ENCODE measurements around the gene TMC6.

DNA sequence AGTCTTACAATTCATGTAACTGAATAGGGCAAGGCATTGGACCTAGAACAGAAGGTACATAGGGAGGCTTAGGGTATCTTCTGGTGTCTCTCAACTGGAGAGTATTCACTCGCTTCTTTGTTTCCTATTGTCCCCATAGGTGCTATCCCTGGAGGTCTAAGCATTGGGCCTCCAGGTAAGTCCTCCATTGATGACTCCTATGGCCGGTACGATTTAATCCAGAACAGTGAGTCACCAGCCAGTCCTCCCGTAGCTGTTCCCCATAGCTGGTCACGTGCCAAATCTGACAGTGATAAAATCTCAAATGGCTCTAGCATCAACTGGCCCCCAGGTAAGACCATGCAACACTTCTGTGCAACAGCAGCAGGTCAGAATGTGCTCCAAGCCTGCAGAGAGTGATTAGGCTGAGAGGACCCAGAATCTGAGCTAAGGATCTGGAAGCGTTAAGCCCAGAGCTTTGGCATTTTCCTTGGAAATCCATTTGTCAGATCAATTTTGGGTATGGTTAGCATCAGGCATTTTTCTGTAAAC is 35.7 kb downstream of the TMC6 start:
- TF ChIP-seq, protein P1, sequence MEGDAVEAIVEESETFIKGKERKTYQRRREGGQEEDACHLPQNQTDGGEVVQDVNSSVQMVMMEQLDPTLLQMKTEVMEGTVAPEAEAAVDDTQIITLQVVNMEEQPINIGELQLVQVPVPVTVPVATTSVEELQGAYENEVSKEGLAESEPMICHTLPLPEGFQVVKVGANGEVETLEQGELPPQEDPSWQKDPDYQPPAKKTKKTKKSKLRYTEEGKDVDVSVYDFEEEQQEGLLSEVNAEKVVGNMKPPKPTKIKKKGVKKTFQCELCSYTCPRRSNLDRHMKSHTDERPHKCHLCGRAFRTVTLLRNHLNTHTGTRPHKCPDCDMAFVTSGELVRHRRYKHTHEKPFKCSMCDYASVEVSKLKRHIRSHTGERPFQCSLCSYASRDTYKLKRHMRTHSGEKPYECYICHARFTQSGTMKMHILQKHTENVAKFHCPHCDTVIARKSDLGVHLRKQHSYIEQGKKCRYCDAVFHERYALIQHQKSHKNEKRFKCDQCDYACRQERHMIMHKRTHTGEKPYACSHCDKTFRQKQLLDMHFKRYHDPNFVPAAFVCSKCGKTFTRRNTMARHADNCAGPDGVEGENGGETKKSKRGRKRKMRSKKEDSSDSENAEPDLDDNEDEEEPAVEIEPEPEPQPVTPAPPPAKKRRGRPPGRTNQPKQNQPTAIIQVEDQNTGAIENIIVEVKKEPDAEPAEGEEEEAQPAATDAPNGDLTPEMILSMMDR (IDR thresholded peaks at IDR 0.05), result no peak
- no peak for TF ChIP-seq EZH2 (IDR thresholded peaks at IDR 0.05)
- TF ChIP-seq EZH2phosphoT487 (IDR thresholded peaks at IDR 0.05), result no peak

Measured in neural progenitor cell (in vitro differentiated cells).